AG04450 (cell line): Measurements from ENCODE around the gene SENP3. TPM values are rescaled to one million over a fixed set of nuclear protein-coding genes. Genes with fewer than 3 reads are reported as not detected.

Source experiments
- CTCF ChIA-PET: fragments of 300-600, 350-600 bp; formaldehyde crosslinking; extraction: SDS; loops from one replicate; lab custom pipeline; 2022; ENCODE audit warnings: antibody characterized with exemption, inconsistent platforms; lab: Charles Lee
- POLR2A ChIA-PET: fragments of 350-600 bp; formaldehyde crosslinking; extraction: SDS; loops from one replicate; lab custom pipeline; 2021; ENCODE audit warnings: antibody characterized with exemption, inconsistent platforms; lab: Yijun Ruan, JAX
- DNase-seq: peaks from one replicate; pipeline ENCODE4 v3.0.0-alpha.2; 2011; ENCODE audit warnings: low read depth, low spot score
- H3K27ac ChIP-seq: one replicate; pipeline ENCODE4 v1.5.1; 2012; ENCODE audit warnings: low read depth, low read length, control low read depth
- H3K27me3 ChIP-seq: one replicate; pipeline ENCODE4 v1.6.0; 2012; ENCODE audit warnings: low read length; ENCODE audit not compliant: control insufficient read depth, insufficient read depth
- H3K4me3 ChIP-seq: 2 replicates; pipeline ENCODE4 v1.5.1; 2011; ENCODE audit warnings: mild to moderate bottlenecking, low read depth, low read length, control low read depth
- H3K9me3 ChIP-seq: 2 replicates; pipeline ENCODE4 v1.5.1; 2012; ENCODE audit warnings: low read length; ENCODE audit not compliant: control insufficient read depth, insufficient read depth
- CTCF ChIP-seq: IDR thresholded peaks from 2 replicates; pipeline ENCODE4 v1.5.1; 2011; ENCODE audit warnings: low read depth, low read length, control low read depth, inconsistent platforms
- polyA plus RNA-seq: library from polyadenylated mRNA; depleted of rRNA; stranded (reverse); fragments of >200 nt; gene quantifications from 2 replicates; pipeline ENCODE4 v1.2.3, GENCODE V29; 2011

SENP3 gene
- polyA plus RNA-seq, 1 experiment, result 67.6 TPM

DNA sequence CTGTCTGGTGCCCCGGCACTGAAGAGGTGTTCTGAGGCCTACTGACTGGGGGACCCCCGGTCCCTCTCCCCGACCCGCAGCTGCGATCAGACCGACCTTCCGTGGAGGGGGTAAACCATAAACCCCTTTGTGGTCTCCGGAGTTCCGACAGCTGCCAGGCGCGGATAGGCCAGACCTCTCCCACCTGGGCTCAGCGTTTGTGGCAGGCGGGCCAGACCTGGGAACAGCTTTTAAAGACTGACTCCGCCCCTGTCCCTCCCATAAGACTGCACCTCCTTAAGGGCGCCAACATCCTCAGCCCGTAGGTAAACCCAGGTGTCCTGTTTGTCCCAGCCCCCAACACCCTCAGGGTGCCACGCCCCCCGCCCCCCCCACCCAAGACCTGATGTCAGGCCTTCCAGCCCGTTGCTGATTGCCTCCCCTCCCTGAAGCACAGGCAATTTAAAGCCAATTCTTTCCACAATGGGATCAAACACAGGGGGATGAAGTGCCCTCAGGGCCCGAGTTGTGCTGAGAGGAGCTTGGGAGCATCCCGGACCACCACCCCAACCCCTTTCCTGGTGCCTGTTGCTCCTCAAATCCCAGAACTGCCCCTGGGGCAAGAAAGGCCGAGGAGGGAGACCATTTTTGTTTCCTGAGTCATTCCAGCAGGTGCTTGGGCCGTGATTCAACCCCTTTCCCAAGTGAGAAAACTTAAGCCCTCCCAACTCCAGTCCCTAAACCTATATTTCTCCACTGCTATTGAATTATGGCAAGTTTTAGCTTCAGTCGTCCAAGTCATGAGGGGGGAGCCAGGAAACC is 28.4 kb downstream of the SENP3 start, which contains the start of gene SOX15:
TSS of gene SOX15 (minus strand) at position 204 of the 801 bp plus-strand sequence. CDS start 418 bp downstream, outside the sequence.
- POLR2A ChIA-PET, result interaction anchor here (0.6 to 2.8 kb wide), 9 partner anchors 9 to 97 kb away, joined by 3 to 22 read pairs (median 4); partner anchors contain the start of genes CD68, SAT2, SENP3 and TP53
- Histone ChIP-seq H3K9me3 (no peaks in the 10 kb centered on the region), H3K4me3 (peak within 1 kb of the TSS; percentile 34), H3K27ac (peak within 1 kb of the TSS; percentile 94), H3K27me3 (no peaks in the 10 kb centered on the region)
- no peak for DNase-seq
- CTCF ChIA-PET, result interaction anchor here (0.5 to 2.4 kb wide), 20 partner anchors 11 to 544 kb away, joined by 3 to 39 read pairs (median 6); partner anchors contain the start of genes FXR2, SENP3, TMEM95 and TP53
- TF ChIP-seq CTCF, result no peak

GRCh38 chr17:7590743-7591142 is 29.0 kb downstream of the SENP3 start:
- no peak overlapping the region for H3K4me3 ChIP-seq
- H3K27ac ChIP-seq, result peak overlapping the region; percentile 86
- H3K9me3 ChIP-seq, result no peaks in the 10 kb centered on the region
- no peak for TF ChIP-seq CTCF
- no peak for DNase-seq
- ChIA-PET POLR2A (interaction anchor here (0.6 to 2.8 kb wide), 3 partner anchors 11 to 96 kb away, joined by 3 to 22 read pairs (median 9); partner anchors contain the start of genes CD68, TP53 and WRAP53), CTCF (interaction anchor here (0.8 to 2.4 kb wide), 5 partner anchors 30 to 545 kb away, joined by 3 to 29 read pairs (median 10); partner anchors contain the start of genes SENP3 and TMEM95)
- no peaks in the 10 kb centered on the region for H3K27me3 ChIP-seq

- ChIA-PET POLR2A (no interaction called here), CTCF (interaction anchor here (0.9 kb wide), 1 partner anchor 77 kb away, joined by 3 read pairs; no protein-coding TSS in a partner anchor)
- TF ChIP-seq CTCF, result no peak
Measured at GRCh38 chr17:7591596-7591995, 29.9 kb downstream of the SENP3 start.

DNA sequence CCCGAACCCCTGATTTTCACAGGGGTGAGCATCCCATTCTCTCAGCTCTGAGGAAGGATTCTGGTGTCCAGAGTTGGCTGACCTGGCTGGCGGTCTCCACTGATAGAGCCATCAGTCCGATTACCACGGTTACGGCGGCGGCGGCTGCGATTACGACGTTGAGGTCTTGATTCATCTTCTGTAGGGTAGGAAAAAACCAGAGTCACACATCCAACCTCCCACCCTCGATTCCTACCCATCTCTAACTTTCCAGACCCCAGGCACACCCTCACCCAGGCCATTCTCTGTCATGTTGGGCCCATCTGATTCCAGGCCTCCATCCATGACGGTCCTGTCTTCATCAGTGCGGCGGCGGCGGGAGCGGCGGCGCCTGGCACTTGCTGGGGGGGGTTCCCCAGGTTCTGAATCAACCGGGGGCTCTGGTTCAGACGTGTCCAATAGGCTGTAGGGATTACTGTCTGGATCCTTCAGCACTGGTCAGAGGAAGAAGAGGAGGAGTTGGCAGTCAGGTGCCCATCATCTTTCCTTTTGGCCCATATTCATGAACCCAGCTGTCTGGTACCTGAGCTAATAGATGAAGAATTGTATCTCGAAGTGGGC is 30.8 kb downstream of the SENP3 start:
- DNase-seq, result no peak
- Histone ChIP-seq H3K9me3 (no peaks in the 10 kb centered on the region), H3K27me3 (no peaks in the 10 kb centered on the region), H3K27ac (no peak overlapping the region), H3K4me3 (no peak overlapping the region)
- no peak for TF ChIP-seq CTCF
- CTCF ChIA-PET, result no interaction called here
- POLR2A ChIA-PET, result interaction anchor here (0.6 kb wide), 1 partner anchor 115 kb away, joined by 3 read pairs; no protein-coding TSS in a partner anchor

More at GRCh38 chr17:7591596-7591995, 29.9 kb downstream of the SENP3 start:
- H3K27me3 ChIP-seq, result no peaks in the 10 kb centered on the region
- H3K27ac ChIP-seq, result no peak overlapping the region
- DNase-seq, result no peak
- H3K4me3 ChIP-seq, result no peak overlapping the region
- no peaks in the 10 kb centered on the region for H3K9me3 ChIP-seq
